ENCODE results near the gene PPCDC.
A peak's percentile ranks its signal among the peaks of the same experiment; 100 is the strongest.

The PPCDC gene

GRCh38 chr15:75025548-75026260 lies 2.3 kb downstream of the PPCDC start:
- TF ChIP-seq, protein P1, sequence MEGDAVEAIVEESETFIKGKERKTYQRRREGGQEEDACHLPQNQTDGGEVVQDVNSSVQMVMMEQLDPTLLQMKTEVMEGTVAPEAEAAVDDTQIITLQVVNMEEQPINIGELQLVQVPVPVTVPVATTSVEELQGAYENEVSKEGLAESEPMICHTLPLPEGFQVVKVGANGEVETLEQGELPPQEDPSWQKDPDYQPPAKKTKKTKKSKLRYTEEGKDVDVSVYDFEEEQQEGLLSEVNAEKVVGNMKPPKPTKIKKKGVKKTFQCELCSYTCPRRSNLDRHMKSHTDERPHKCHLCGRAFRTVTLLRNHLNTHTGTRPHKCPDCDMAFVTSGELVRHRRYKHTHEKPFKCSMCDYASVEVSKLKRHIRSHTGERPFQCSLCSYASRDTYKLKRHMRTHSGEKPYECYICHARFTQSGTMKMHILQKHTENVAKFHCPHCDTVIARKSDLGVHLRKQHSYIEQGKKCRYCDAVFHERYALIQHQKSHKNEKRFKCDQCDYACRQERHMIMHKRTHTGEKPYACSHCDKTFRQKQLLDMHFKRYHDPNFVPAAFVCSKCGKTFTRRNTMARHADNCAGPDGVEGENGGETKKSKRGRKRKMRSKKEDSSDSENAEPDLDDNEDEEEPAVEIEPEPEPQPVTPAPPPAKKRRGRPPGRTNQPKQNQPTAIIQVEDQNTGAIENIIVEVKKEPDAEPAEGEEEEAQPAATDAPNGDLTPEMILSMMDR (IDR thresholded peaks at IDR 0.05; ENCODE audit: extremely low read depth, missing control alignments), result no peak

DNA sequence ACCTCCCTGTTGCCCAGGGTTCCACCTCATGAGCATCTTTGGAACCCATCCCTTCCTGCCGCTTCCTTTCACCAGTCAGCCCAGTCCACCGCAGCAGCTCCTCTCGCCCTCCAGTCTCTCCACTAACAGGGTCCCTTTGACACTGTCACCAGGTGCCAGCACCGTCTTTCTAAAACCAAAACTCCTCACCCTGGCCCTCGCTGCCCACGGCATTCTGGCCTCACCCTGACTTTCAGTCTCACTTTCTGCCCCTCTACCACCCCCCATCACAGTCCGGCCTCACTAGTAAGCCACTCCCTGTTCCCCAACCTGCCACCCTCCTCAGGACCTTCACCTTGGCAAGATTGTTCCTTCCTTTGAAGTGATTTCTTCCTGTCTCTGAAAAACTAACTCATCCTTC lies 4.2 kb downstream of the PPCDC start:
- TF ChIP-seq, protein P1 (IDR thresholded peaks at IDR 0.05; ENCODE audit: extremely low read depth, missing control alignments), result no peak
- no peak for DNase-seq (ENCODE audit: low spot score)

More at GRCh38 chr15:75025548-75026260, 2.3 kb downstream of the PPCDC start:
- no peak for DNase-seq (ENCODE audit: low spot score)

DNA sequence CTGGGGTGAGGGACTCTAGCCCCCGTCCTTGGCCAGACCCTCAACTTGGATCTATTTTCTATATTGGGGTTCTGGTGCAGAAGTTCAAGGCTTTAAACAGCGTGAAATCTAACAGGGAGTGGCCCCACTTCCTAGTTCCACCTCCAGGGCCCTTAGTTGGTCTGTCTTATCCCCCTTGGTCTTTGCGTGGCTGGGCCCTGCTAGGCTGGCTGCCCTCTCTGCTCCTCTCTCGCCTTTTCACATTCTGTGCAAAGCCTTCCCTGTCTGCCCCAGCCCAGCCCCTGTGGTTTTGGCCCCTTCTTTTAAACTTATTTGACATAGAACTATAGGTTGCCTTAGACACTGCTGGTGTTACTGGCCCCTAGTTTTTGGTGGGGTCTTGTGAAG lies 5.6 kb downstream of the PPCDC start:
- TF ChIP-seq, protein P1 (IDR thresholded peaks at IDR 0.05; ENCODE audit: extremely low read depth, missing control alignments), result no peak
- DNase-seq (ENCODE audit: low spot score), result no peak

DNA sequence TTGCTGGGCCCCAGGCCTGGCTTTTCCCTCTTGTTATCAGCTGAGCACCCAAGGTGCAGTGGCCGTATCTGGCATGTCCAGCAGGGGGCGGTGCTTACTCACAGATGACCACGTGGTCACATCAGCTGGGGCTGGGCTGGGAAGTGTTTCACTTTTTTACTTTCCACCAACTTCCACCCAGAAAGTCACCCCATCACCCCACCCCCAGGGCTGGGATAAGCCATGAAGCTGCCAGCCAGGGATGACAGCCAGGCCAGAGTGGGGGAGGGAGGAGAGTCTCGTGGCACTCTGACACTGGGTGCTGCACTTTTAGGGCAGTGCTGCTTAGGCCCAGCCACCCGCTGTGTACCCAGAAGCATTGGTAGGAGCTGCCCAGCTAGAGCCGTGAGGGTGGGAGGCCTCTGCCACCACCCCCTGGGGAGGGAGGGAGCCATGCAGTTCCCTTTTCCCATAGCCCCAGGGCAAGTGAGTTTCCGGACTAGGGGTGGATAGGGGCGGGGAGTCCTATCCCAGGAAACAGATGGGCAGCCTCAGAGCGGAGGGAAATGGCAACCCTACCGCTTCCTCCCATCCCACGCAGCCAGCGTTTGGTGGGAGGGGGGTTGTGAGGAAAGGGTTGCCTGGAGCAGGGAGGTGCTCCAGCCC lies 6.1 kb downstream of the PPCDC start:
- DNase-seq (ENCODE audit: low spot score), result peak; percentile 71
- TF ChIP-seq, protein P1 (IDR thresholded peaks at IDR 0.05; ENCODE audit: extremely low read depth, missing control alignments), result peak; percentile 97

GRCh38 chr15:75030023-75030413 lies 6.6 kb downstream of the PPCDC start:
- no peak for DNase-seq (ENCODE audit: low spot score)
- TF ChIP-seq, protein P1 (IDR thresholded peaks at IDR 0.05; ENCODE audit: extremely low read depth, missing control alignments), result no peak

DNA sequence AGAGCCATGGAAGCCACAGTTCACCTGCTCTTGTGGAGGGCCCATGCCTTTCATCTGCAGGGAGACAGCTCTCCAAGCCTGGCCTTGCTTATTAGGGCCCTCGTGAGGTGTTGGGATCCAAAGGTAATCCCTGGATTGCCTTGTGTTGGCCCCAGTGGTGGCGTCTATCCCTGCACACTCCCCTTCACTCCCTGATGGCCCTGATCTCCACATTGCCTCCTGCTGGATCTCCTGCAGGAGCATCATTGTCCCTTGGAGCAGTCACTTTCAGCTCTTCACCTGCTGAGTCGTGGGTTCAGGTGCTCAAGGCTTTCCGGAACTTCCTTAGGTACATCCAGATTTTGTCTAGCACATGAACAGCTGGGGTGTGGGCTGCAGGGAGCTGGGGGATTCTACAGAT lies 7.0 kb downstream of the PPCDC start:
- TF ChIP-seq, protein P1 (IDR thresholded peaks at IDR 0.05; ENCODE audit: extremely low read depth, missing control alignments), result no peak
- no peak for DNase-seq (ENCODE audit: low spot score)

GRCh38 chr15:75031848-75032247 lies 8.5 kb downstream of the PPCDC start:
- TF ChIP-seq, protein P1 (IDR thresholded peaks at IDR 0.05; ENCODE audit: extremely low read depth, missing control alignments), result no peak
- DNase-seq (ENCODE audit: low spot score), result no peak

Measured in GM20000 (cell line).